Measurements from ENCODE around the gene ZMYND19.
"Not testable (repeated sequence)": the region's sequence is repeated elsewhere in the genome, so short reads cannot be mapped to it uniquely, and the experiment has no call there.

The ZMYND19 gene

DNA sequence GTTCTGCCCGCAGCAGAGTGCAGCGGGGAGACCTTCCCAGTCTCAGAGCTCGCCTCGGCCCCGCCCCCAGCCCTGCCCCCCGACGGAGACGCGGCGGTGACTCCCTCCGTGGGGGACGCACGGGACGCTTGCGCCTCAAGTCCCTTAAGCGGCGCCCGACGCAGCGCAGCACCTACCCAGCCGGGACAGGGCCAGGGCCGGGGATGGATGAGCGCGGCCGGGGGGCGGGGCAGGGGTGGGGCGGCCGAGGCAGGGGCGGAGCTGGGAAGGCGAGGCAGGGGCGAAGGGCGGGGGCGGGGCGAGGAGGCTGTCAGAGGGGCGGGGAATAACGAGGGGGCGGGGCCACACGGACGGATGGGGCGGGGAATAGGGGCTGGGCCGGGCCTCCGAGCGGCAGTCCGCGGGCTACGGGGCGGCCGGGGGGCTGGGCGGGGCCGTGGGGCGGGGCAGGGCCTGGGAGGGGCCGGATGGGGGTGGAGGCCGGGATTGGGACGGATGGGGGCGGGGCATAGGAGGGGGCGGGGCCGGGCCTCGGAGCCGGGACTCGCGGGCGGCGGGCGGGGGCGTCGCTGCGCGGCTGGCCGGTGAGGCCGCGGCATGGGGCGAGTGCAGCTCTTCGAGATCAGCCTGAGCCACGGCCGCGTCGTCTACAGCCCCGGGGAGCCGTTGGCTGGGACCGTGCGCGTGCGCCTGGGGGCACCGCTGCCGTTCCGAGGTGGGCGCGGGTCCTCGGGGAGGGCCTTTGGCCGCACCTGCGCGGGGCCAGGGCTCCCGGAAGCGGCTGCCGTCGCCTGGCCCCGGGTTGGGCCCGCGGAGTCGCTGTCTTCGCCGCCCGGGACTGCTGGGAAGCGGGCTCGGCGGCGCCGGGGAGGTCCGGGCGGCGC is 15.1 kb upstream of the ZMYND19 start, which contains the start of gene ARRDC1:
TSS of gene ARRDC1 (plus strand) at position 566 of the 884 bp plus-strand sequence. CDS start at position 598, 32 bp downstream.
- TF ChIP-seq, protein P1, sequence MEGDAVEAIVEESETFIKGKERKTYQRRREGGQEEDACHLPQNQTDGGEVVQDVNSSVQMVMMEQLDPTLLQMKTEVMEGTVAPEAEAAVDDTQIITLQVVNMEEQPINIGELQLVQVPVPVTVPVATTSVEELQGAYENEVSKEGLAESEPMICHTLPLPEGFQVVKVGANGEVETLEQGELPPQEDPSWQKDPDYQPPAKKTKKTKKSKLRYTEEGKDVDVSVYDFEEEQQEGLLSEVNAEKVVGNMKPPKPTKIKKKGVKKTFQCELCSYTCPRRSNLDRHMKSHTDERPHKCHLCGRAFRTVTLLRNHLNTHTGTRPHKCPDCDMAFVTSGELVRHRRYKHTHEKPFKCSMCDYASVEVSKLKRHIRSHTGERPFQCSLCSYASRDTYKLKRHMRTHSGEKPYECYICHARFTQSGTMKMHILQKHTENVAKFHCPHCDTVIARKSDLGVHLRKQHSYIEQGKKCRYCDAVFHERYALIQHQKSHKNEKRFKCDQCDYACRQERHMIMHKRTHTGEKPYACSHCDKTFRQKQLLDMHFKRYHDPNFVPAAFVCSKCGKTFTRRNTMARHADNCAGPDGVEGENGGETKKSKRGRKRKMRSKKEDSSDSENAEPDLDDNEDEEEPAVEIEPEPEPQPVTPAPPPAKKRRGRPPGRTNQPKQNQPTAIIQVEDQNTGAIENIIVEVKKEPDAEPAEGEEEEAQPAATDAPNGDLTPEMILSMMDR (IDR thresholded peaks at IDR 0.05; ENCODE audit: insufficient read depth, low read length, poor library complexity, severe bottlenecking): no peak
- DNase-seq (ENCODE audit: extremely low read depth, insufficient read length): peak; percentile 90
- H3K27me3 ChIP-seq (replicated peaks; ENCODE audit: control insufficient read depth, insufficient read depth, low read length): no peaks in the 10 kb centered on the region
- H3K4me3 ChIP-seq (replicated peaks; ENCODE audit: low read depth, low read length): peak within 1 kb of the TSS; percentile 74
- no peaks in the 10 kb centered on the region for H3K36me3 ChIP-seq (ENCODE audit: control insufficient read depth, insufficient read depth, low read length)

DNA sequence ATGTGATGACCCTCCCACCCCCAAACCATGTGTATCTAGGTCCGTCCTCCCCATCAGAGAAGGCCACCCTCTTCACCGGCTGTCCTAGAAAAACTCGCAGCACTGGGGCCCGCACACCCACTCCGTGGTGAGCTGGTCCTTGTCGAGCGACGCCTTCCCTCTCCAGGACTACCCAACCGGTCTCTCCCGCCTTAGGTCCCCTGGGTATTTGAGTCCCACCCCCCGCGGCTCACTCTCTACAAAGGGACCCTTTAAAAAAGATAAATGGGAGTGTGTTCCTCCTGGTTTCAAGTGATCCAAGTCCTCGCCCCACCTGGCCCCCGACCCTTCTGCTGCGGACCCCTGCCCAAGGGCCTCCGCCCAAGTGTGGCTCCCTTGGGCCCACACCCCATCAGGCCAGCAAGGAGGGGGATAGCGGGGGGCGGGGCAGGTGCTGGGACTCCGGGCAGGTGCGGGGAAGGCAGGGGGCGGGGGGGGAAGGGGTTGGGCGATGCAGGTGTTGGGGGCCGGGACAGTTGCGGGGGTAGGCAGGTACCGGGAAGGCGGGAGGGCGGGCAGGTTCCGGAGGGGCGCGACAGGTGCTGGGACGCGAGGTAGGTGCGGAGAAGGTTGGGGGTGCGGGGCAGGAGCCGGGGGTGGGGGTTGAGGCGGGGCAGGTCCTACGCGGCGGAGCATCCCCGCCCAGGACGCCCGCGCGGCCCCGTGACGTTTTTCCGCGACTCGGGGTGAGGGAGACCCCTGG is 14.2 kb upstream of the ZMYND19 start:
- TF ChIP-seq, protein P1 (IDR thresholded peaks at IDR 0.05; ENCODE audit: insufficient read depth, low read length, poor library complexity, severe bottlenecking): no peak
- H3K36me3 ChIP-seq (ENCODE audit: control insufficient read depth, insufficient read depth, low read length): no peaks in the 10 kb centered on the region
- H3K27me3 ChIP-seq (replicated peaks; ENCODE audit: control insufficient read depth, insufficient read depth, low read length): no peaks in the 10 kb centered on the region
- peak overlapping the region; percentile 62 for H3K4me3 ChIP-seq (replicated peaks; ENCODE audit: low read depth, low read length)
- DNase-seq (ENCODE audit: extremely low read depth, insufficient read length): no peak

DNA sequence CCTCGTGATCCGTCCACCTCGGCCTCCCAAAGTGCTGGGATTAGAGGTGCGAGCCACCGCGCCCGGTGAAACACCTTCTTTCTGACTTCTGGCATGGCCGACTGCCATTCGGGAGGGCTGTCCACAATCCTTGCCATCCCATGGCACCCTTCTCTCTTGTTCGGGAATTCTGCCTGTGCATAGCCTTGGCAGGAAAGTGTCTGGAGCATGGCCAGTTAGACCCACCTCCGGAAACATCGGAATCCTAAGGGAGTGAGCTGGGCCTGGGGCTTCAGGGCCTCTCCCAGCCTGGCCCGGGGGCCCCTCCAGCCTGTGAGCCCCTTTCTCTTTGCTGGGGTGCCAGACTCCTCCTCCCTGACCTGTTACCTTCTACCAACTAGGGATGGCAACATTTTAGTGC is 13.6 kb upstream of the ZMYND19 start:
- TF ChIP-seq, protein P1 (IDR thresholded peaks at IDR 0.05; ENCODE audit: insufficient read depth, low read length, poor library complexity, severe bottlenecking): no peak
- Histone ChIP-seq H3K4me3 (replicated peaks; ENCODE audit: low read depth, low read length) (no peak overlapping the region), H3K27me3 (replicated peaks; ENCODE audit: control insufficient read depth, insufficient read depth, low read length) (no peaks in the 10 kb centered on the region), H3K36me3 (ENCODE audit: control insufficient read depth, insufficient read depth, low read length) (no peaks in the 10 kb centered on the region)
- no peak for DNase-seq (ENCODE audit: extremely low read depth, insufficient read length)

DNA sequence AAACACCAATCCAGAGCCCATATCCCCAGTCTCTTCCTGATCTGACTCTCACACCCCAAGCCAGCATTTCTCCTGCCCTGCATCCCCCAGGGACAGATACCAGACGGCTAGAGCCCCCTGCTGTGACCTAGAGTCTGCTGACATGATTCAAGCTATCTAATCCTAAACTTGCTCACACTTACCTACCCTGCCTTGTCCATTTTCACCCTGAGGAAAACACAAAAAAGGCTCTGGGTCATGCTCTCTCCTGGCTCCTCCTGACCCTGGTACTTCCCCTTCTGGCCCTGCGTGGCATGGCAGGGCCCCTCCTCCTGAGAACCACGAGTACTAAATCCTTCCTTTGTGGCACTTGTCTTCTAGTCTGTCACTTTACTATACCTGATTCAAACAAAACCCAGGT is 12.3 kb upstream of the ZMYND19 start:
- no peak overlapping the region for H3K4me3 ChIP-seq (replicated peaks; ENCODE audit: low read depth, low read length)
- no peak for DNase-seq (ENCODE audit: extremely low read depth, insufficient read length)
- no peaks in the 10 kb centered on the region for H3K36me3 ChIP-seq (ENCODE audit: control insufficient read depth, insufficient read depth, low read length)
- TF ChIP-seq, protein P1 (IDR thresholded peaks at IDR 0.05; ENCODE audit: insufficient read depth, low read length, poor library complexity, severe bottlenecking): no peak
- H3K27me3 ChIP-seq (replicated peaks; ENCODE audit: control insufficient read depth, insufficient read depth, low read length): no peaks in the 10 kb centered on the region

DNA sequence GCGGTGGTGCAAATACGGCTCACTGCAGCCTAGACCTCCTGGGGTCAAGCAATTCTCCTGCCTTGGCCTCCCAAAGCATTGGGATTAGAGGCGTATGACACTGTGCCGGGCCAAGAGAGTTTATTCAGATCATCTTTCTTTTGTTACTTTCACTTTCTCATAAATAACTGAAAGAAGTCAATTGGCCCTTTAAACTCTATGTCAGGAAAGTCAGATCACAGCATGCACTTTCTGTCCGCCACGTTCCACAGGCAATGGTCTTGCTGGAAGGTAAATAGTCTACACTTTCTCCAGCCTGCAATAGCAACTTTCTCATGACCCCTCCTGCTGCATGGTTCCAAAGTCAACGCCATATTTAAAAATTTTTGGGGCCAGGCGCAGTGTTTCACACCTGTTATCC is 8.6 kb upstream of the ZMYND19 start:
- Histone ChIP-seq H3K4me3 (replicated peaks; ENCODE audit: low read depth, low read length) (no peak overlapping the region), H3K27me3 (replicated peaks; ENCODE audit: control insufficient read depth, insufficient read depth, low read length) (no peaks in the 10 kb centered on the region), H3K36me3 (ENCODE audit: control insufficient read depth, insufficient read depth, low read length) (no peaks in the 10 kb centered on the region)
- DNase-seq (ENCODE audit: extremely low read depth, insufficient read length): no peak
- TF ChIP-seq, protein P1 (IDR thresholded peaks at IDR 0.05; ENCODE audit: insufficient read depth, low read length, poor library complexity, severe bottlenecking): no peak

DNA sequence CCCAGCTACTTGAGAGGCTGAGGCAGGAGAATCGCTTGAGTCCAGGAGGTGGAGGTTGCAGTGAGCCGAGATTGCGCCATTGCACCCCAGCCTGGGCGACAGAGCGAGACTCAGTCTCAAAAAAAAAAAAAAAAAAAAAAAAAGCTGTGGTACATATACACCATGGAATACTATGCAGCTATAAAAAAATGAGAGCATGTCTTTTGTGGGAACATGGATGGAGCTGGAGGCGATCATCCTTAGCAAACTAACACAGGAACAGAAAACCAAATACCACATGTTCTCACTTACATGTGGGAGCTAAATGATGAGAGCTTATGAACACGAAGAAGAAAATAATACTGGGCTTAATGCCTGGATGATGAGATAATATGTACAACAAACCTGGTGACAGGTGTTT is 6.3 kb upstream of the ZMYND19 start:
- not testable (repeated sequence) for DNase-seq (ENCODE audit: extremely low read depth, insufficient read length); H3K36me3 ChIP-seq (ENCODE audit: control insufficient read depth, insufficient read depth, low read length); H3K4me3 ChIP-seq (replicated peaks; ENCODE audit: low read depth, low read length); H3K27me3 ChIP-seq (replicated peaks; ENCODE audit: control insufficient read depth, insufficient read depth, low read length)
